ENCODE results near the gene NR6A1. TPM values are rescaled to one million over a fixed set of nuclear protein-coding genes. Genes with fewer than 3 reads are reported as not detected.
"Not testable (repeated sequence)": the region's sequence is repeated elsewhere in the genome, so short reads cannot be mapped to it uniquely, and the experiment has no call there.

The NR6A1 gene
- polyA plus RNA-seq, 3 donors = 1.00 to 1.5 (median 1.1) TPM

- DNase-seq (ENCODE audit: extremely low read depth in 1 of 11, low read depth in 9 of 11, low spot score in 4 of 11) = no peak
Measured at GRCh38 chr9:124781967-124782660, 11.0 kb upstream of the NR6A1 start.

DNA sequence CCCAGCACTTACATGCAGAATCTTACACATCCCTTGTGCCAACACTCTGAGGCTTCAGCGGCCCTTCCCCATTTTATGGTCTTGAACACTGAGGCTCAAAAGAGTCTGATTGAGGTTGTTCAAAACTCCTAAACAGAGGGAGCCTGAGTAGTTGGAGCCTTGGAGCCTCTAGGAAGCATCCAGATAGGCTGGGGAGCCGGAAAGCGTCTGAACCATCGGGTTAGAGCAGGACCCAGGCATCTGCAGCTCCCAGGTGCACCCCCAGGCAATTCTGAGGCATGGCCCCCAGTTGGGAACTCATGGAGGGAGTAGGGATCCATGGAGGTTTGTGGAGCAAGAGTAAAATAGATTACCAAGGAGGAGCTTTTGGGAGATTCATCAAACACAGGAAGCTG is 9.6 kb upstream of the NR6A1 start:
- no peak for DNase-seq (ENCODE audit: extremely low read depth in 1 of 11, low read depth in 9 of 11, low spot score in 4 of 11)

GRCh38 chr9:124780060-124780756 is 9.1 kb upstream of the NR6A1 start:
- DNase-seq (ENCODE audit: extremely low read depth in 1 of 11, low read depth in 9 of 11, low spot score in 4 of 11) = no peak

- DNase-seq (ENCODE audit: extremely low read depth in 1 of 11, low read depth in 9 of 11, low spot score in 4 of 11) = peak in 4 of 11 donors; percentile 65 to 81 (median 76)
Measured at GRCh38 chr9:124779368-124780059, 8.4 kb upstream of the NR6A1 start.

DNA sequence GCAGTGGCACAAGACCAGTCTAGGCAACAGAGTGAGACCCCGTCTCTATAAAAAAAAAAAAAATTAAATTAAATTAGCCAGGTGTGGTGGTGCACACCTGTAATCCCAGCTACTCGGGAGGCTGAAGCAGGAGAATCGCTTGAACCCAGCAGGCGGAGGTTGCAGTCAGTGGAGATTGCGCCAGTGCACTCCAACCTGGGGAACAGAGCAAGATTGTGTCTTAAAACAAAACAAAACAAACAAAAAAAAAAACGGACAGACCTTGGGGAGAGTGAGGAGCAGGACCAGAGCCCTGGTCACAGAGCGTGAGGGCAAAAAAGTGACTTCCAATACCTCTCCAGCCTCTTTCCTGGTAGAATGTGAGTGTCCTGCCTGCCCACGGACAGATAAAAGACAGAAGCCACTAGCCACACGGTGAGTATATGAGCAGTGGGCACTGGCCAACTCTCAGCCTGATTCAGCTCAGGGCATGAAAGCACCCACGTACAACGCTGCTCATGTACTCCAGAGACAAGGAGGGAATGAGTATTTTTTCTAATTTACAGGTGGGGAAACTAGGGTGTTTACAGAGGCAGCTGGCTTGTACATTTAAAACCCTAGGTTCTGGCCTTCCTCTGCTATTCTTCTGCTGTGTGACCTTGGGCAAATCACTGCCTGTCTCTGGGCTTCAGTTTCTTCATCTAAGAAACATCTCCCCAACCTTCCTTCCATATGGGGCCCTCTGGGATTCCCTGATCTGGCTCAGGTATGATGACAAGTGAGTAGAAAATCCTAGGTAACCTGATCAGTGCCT is 7.7 kb upstream of the NR6A1 start:
- DNase-seq (ENCODE audit: extremely low read depth in 1 of 11, low read depth in 9 of 11, low spot score in 4 of 11) = no peak

GRCh38 chr9:124776954-124777648 is 6.0 kb upstream of the NR6A1 start, which contains the start of gene OLFML2A:
OLFML2A (plus strand) TSS chr9:124777133; CDS start chr9:124777271, 138 bp downstream.
- no peak for DNase-seq (ENCODE audit: extremely low read depth in 1 of 11, low read depth in 9 of 11, low spot score in 4 of 11)

- DNase-seq (ENCODE audit: extremely low read depth in 1 of 11, low read depth in 9 of 11, low spot score in 4 of 11) = no peak
Measured at GRCh38 chr9:124776618-124776953, 5.5 kb upstream of the NR6A1 start.

DNA sequence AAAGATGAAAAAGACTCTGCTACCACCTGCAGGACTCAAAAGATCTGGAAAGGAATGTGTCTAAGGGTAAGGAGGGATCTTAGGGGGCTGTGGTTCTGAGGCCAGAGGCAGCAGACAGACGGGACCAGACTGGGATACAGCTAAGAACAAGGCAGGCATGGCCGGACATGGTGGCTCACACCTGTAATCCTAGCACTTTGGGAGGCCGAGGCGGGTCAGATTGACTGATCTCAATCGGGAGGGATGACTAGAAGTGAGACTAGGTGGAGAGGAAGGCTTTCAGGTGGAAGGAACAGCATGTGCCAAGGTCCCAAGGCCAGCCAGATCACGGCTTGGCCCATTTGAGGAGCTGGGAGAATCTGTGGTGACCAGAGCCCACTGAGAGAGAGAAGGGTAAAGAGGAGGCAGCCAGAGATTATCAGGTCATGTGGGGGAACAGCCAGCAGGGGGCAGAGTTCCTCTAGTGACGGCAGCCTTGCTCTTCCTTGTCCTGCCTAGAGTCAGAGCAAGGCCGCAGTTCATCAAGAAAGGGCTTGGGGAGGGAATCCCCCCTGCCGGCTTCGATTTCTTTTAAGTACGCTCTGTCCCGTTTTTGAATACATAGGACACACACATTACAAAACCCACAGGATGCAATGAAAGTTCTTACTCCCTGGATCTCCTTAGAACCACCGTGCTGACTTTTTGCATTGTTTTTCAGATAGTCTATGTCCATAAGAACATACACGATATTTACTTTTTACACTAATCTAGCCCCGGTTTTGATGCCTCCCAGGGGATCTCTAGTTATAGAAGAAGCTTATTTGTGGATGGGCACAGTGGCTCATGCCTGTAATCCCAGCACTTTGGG is 3.2 kb upstream of the NR6A1 start:
- DNase-seq (ENCODE audit: extremely low read depth in 1 of 11, low read depth in 9 of 11, low spot score in 4 of 11) = peak in 6 of 11 donors; percentile 69 to 80 (median 74)

- no peak for DNase-seq (ENCODE audit: extremely low read depth in 1 of 11, low read depth in 9 of 11, low spot score in 4 of 11)
Measured at GRCh38 chr9:124773473-124774128, 2.5 kb upstream of the NR6A1 start.

DNA sequence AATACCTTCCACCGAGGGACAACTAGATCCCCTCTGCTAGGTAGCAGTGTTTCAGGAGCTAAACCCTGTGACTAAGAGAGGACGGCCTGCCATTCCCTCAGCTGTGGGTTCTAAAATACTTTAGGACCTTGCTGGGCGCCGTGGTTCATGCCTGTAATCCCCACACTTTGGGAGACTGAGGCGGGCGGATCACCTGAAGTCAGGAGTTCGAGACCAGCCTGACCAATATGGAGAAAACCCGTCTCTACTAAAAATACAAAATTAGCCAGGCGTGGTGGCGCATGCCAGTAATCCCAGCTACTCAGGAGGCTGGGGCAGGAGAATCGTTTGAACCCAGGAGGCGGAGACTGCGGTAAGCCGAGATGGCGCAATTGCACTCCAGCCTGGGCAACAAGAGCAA is 1.8 kb upstream of the NR6A1 start:
- not testable (repeated sequence) for DNase-seq (ENCODE audit: extremely low read depth in 1 of 11, low read depth in 9 of 11, low spot score in 4 of 11)

DNA sequence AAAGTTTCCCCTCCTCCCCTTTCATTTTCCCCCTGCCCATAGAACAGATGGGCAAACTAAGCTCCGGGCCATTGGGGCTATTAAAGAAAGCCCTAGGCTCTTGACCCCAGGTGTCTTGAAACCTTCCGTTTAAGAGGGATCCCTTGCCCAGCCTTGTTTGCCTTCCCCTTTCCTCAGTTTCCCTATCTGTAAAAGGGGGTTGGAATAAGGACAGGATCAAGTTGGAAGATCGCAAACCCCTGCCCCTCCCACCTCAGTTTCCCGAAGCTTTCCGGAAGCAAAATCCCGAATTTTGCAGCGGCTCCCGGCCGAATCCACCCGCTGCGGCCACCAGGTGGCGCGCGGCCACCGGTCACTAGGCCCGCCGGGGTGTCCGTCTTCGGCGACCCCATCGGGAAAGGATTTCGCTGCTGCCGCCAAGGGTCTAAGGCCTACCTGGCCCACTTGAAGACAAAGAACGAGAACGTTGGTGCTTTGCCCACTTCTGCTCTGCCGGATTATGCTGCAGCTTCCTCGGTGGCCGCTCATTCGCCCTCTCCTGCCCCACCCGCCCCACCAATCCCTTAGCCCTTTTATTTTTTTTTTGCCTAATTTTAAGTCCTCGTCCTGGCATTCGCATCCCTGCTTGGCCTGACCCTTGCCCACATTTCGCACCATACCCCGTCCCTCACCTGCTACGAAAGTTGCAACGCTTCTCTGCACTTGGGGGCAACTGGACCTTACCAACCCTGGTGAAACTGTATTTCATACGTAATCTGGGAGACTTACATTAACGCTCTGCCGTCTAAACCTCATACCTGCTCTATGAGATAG is 962 bp upstream of the NR6A1 start:
- DNase-seq (ENCODE audit: extremely low read depth in 1 of 11, low read depth in 9 of 11, low spot score in 4 of 11) = peak in 5 of 11 donors; percentile 61 to 72 (median 63)

GRCh38 chr9:124770359-124771020 is 621 bp downstream of the NR6A1 start:
- DNase-seq (ENCODE audit: extremely low read depth in 1 of 11, low read depth in 9 of 11, low spot score in 4 of 11) = no peak

- no peak for DNase-seq (ENCODE audit: extremely low read depth in 1 of 11, low read depth in 9 of 11, low spot score in 4 of 11)
Measured at GRCh38 chr9:124769549-124770358, 1.4 kb downstream of the NR6A1 start.

DNA sequence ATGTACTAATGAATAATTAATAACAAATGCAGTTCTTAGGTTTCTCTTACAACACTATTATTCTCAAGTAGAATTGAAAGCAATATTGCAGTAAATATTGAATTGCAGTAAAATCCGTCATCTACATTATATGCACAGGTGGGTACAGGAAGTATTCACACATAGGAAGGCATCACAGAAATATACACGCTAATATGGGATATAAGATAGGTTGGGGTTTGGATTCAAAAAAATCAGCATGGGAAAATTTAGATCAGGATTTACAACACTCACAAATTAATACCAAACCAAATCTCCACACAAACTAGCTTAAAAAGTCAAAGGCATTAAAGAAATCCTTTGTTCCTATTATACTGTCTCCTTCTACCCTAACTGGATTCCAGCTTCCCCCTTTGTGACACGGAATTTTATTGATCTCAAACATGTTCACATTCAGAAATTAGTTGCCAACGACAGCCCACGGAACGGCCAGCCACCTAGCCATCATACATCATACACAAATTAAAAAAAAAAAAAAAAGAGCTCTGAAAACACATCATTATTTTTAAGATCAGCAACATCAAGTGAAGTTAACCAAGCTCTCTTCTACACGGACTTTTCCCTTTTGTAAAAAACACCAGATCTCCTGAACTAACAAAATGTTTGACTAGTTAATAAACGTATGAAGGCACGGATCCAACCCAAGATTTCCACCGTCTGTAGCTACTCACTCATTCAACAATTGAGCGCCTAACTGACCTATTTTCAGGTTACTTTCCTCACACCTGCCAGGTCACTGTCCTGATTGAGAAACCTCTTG is 2.2 kb downstream of the NR6A1 start:
- no peak for DNase-seq (ENCODE audit: extremely low read depth in 1 of 11, low read depth in 9 of 11, low spot score in 4 of 11)

- no peak for DNase-seq (ENCODE audit: extremely low read depth in 1 of 11, low read depth in 9 of 11, low spot score in 4 of 11)
Measured at GRCh38 chr9:124768334-124768733, 2.8 kb downstream of the NR6A1 start.
